HCT116 (cell line): ENCODE measurements around the gene FKBP3.

Experiments used
- CEBPB ChIP-seq: IDR thresholded peaks from 2 replicates; pipeline ENCODE4 v1.6.1; 2012; ENCODE audit warnings: low read depth
- CTCF ChIP-seq, 3 experiments: fragments of 200-600 bp in 1 of 3; sonication (generic) in 1 of 3; IDR thresholded peaks in 2 of 3; conservative IDR thresholded peaks in 1 of 3; 2 replicates each; pipeline ENCODE4 v1.5.1; 2012 to 2017; ENCODE audit warnings: low read depth in 2 of 3, low read length in 2 of 3, antibody characterized with exemption in 1 of 3, borderline replicate concordance in 1 of 3, control low read depth in 1 of 3, mild to moderate bottlenecking in 1 of 3, mixed read lengths in 1 of 3, mixed run types in 1 of 3, moderate library complexity in 1 of 3; ENCODE audit not compliant: insufficient read depth in 1 of 3
- POLR2A ChIP-seq: IDR thresholded peaks from 2 replicates; pipeline ENCODE4 v1.7.0; 2011; ENCODE audit warnings: borderline replicate concordance; ENCODE audit not compliant: insufficient read depth, insufficient read length; ENCODE audit errors: extremely low read depth
- TF ChIP-seq, protein P1 (sequence below): IDR thresholded peaks from 2 replicates; pipeline ENCODE4 v1.6.1; 2012

GRCh38 chr14:45084946-45085346, 49.3 kb downstream of the FKBP3 start:
- TF ChIP-seq CTCF (IDR thresholded peaks at IDR 0.05 in 2 of 3, conservative IDR thresholded peaks at IDR 0.05 in 1 of 3; ENCODE audit: borderline replicate concordance in 1 of 3, insufficient read depth in 1 of 3, low read depth in 2 of 3, low read length in 2 of 3) (no peak), POLR2A (no peak), CEBPB (no peak)
- TF ChIP-seq, protein P1, sequence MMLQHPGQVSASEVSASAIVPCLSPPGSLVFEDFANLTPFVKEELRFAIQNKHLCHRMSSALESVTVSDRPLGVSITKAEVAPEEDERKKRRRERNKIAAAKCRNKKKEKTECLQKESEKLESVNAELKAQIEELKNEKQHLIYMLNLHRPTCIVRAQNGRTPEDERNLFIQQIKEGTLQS = no peak
